NCI-H526 treated with DMSO at 0.1 percent for 48 hours (cell line): ENCODE measurements around the gene C1QTNF1.

Experiments
- DNase-seq: peaks from one replicate; lab custom pipeline; 2025; lab: John Stamatoyannopoulos, UW

C1QTNF1 gene

DNA sequence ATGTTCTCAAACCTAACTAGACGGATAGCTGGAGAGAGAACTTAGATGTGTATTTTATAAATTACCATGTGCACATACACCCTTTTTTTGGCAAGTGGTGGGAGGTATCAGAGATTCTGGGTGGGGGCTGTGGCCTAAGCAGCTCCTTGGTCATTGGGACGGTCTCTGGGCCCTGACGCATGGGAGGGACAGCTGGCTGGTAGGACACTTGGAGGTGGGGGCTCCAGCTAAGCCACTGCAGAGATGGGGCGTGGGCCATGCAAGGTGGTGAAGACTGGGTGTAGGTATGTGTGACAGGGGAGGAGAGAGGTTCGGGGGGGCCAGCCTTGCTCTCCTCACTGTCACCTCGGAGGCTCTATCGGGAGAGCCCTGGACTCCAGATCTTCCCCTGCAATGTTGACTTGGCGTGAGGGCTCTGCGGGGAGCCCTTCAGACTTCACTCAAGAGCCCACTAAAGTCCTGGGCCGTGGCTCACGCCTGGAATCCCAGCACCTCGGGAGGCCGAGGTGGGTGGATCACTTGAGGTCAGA is 17.1 kb downstream of the C1QTNF1 start:
- no peak for DNase-seq

DNA sequence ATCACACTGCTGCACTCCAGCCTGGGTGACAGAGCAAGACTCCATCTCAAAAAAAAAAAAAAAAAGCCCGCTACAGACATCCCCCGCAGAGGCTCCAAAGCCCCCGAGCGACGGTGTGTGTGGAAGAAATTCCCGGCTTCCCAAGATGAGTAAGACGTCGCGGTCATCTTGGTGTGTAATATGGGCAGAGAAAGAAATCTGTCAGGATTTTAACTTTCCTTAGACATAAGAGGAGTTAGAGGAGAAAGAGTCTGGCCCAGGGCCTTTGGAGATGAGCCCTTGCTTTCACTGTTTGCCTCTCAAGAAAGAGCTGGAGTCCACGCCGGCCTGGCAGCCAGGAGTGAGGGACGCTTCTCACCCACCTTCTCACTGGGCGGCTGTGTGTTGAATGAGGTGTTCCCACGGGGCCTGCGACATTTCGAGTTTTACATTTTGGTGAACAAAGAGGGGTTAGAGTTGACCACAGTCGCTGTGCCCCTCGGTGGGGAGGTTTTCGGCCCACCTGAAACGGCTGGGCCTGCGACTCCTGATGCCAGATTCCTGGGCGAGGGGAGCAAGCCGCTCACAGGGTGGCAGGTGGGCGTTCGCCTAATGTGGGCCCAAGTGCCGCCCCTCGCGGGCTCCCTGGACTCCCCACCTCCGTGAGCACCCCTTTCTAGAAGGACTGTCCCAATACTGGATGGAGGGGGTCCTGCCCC is 17.9 kb downstream of the C1QTNF1 start:
- no peak for DNase-seq

DNA sequence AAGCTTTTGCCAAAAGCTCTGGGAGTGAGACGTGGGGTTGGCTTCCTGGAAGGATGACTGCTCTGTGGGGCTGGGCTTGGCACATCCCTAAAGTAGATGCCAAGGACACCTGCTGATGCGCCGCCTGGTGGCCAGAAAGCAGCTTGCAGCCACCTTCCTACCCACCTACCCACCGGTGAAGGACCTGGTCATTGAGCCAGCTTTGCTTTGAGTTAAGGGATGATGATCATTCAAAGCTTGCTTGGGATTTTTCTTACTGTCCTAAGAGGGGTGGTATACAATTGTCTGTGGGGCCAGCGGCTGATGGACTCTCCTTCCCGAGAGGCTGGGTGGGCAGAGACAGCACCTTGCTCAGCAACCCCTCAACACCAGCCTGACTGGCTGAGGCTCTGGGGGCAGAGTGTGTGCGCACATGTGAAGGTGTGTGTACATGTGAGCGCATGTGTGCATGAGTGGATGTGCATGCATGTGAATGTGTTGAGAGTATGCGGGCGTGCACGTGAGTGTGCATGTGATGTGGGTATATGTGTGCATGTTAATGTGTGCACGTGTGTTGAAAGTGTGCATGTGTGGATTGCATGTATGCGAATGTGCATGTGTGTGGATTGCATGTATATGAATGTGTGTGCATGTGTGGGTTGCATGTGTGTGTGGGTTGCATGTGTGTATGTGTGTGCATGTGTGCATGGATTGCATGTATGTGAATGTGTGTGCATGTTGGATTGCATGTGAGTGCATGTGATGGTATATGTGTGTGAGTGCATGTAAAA is 18.6 kb downstream of the C1QTNF1 start:
- no peak for DNase-seq

DNA sequence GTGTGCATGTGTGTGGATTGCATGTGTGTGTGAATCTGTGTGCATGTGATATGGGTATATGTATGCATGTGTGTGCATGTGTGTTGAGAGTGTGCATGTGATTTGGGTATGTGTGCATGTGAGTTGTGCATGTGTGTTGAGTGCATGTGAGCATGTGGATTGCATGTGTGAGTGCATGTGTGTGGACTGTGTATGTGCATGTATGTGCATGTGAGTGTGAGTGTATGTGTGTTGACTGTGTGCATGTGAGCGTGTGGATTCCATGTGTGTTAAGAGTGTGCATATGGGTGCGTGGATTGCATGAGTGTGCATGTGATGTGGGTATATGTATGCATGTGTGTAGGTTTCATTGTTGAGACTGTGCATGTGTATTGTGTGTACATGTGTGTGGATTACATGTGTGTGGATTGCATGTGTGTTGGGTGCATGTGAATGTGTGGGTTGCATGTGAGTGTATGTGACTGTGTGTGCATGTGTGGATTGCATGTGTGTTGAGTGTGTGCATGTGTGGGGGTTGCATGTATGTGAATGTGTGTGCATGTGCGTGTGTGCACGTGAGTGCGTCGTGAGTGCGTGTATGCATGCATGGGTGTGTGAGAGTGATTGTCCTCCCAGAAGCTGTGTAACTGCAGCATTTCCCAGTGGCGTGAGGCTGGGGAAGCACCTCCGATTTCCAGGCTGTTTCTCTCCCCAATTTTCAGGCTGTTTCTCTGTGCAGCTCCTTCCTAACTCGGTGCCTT is 19.4 kb downstream of the C1QTNF1 start:
- no peak for DNase-seq

DNA sequence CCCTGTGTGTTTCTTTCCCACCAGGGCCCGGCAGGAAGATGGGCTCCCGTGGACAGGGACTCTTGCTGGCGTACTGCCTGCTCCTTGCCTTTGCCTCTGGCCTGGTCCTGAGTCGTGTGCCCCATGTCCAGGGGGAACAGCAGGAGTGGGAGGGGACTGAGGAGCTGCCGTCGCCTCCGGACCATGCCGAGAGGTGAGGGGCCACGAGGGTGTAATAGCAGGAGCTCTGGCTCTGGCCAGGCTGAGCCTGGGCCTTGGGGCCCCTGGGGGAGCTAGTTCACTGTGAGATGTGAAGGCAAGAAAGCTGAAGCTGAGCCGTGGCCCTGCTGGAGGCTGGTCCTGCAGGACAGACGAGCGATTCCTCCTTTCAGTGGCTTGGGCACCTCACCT is 20.0 kb downstream of the C1QTNF1 start:
- DNase-seq, result no peak

DNA sequence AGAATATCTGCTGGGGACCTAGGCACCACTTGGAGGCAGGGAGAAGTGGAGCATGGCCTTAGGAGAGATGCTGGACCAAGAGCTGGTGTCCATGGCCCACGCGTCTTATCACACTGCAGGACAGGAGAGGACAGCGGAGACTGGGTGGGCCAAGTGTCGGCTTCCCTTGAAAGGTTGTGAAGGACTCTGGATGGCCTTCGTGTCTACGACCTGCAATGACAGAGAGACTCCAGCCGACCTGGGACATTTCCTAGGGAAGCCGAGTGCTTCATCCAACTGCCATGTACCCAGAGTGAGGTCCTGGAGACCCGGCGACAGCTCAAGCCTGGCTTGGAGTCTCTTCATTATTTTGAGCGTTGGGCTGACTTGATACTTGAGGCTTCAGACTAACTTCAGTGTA is 20.5 kb downstream of the C1QTNF1 start:
- DNase-seq, result no peak

DNA sequence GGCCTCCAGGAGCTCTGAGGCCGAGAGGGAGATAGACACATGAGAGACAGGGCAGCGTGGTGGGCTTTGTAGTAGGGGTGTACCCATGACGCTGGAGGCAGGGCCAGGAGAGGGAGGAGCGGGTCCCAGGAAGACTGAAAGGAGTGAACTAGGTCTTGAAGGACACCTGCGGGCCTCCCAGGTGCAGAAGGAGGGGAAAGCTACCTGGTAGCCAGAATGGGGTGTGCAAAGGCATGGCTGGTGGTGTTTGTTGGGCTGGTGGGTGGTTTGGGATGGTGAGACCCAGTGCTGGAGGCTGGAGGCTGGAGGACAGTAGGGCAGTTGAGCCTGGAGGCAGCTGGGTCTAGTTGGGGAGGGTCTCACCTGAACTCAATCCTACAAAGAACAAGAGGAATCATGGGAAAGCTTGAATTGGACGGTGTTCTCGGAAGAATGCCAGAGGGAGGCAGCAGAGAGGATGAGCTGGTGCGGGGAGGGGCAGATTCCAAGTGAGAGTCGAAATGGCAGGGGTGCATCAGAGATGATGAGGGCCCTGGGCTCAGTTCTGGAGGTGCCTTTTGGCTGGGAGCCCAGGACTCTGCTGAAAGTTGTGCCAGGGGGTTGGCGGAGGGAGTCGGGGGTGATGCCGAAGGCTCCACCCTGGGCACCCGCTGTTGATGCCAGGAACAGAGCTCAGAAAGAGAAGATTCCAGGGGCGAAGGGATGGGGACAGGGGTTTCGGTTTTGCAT is 21.2 kb downstream of the C1QTNF1 start:
- no peak for DNase-seq

DNA sequence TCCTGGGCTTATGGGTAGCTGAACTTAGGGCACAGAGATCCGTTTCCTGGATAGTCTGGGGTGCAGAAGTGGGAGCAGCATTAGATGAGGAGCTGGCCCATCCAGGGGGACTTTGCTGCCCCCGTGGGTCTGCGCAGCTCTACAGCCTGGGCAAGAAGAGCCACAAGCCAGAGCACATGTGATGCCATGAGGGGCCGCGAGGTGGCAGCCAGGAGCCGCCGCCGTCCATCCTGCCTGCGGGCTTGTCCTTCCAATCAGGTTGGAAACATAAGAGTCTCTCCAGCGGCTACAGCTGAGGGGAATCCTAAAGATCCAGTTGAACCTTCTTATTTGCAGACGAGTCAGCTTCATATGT is 21.9 kb downstream of the C1QTNF1 start:
- peak; percentile 55 for DNase-seq

DNA sequence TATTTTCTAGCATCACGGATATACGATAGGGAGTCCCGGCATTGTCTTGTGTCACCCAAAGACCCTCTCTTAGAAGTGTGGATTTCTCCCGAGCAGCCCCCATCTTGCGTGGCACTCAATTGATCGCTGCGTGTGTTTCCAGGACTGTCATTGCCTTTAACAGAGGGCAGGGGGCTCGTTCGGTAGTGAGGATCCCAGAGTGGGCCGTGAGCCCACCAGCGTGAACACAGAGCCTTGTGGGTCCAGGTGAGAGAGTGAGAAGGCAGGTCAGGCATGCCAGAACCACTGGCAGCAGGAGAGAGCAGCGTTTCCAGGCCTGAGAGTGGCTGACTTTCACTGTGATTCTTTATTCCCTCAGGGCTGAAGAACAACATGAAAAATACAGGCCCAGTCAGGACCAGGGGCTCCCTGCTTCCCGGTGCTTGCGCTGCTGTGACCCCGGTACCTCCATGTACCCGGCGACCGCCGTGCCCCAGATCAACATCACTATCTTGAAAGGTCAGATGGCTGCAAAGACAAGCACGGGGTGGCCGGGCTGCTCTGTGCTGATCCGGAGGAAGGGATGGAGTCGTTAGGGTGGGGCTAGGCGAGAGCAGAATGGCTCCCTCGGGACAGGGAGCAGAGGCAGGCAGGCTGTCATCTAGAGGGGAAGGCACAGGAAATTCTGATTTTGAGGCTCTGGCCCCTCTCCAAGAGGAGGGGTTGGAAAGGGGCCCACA is 22.4 kb downstream of the C1QTNF1 start:
- DNase-seq, result peak; percentile 23

DNA sequence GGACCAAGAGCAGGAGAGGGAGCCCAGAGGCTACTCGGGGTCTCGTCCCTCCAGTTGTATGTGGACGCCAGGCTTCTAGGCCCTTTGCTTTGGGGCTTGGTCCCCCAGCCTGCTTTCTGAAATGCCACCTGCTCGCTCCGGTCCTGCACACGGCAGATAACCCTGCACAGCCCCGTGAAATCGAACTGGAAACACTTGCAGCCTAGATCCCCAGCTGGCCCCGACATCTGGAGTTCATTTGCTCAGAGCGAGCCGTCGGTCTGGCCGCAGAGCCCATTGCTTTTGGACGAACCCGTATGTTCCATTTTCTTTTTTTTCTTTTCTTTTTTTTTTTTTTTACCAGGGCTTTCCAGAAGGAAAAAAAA is 22.9 kb downstream of the C1QTNF1 start:
- no peak for DNase-seq

DNA sequence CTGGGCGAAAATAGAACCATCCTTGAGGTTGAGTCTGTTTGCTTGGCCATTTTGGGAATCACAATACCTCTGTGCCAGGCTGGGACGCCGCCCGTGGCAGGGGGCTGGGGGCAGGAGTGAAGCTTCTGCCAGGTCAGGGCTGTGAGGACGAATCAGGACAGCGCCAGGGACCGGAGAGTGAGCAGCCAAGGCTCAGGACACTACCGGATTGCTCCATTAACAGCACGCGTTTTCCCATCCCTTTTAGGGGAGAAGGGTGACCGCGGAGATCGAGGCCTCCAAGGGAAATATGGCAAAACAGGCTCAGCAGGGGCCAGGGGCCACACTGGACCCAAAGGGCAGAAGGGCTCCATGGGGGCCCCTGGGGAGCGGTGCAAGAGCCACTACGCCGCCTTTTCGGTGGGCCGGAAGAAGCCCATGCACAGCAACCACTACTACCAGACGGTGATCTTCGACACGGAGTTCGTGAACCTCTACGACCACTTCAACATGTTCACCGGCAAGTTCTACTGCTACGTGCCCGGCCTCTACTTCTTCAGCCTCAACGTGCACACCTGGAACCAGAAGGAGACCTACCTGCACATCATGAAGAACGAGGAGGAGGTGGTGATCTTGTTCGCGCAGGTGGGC is 23.4 kb downstream of the C1QTNF1 start:
- no peak for DNase-seq

DNA sequence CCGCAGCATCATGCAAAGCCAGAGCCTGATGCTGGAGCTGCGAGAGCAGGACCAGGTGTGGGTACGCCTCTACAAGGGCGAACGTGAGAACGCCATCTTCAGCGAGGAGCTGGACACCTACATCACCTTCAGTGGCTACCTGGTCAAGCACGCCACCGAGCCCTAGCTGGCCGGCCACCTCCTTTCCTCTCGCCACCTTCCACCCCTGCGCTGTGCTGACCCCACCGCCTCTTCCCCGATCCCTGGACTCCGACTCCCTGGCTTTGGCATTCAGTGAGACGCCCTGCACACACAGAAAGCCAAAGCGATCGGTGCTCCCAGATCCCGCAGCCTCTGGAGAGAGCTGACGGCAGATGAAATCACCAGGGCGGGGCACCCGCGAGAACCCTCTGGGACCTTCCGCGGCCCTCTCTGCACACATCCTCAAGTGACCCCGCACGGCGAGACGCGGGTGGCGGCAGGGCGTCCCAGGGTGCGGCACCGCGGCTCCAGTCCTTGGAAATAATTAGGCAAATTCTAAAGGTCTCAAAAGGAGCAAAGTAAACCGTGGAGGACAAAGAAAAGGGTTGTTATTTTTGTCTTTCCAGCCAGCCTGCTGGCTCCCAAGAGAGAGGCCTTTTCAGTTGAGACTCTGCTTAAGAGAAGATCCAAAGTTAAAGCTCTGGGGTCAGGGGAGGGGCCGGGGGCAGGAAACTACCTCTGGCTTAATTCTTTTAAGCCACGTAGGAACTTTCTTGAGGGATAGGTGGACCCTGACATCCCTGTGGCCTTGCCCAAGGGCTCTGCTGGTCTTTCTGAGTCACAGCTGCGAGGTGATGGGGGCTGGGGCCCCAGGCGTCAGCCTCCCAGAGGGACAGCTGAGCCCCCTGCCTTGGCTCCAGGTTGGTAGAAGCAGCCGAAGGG is 24.2 kb downstream of the C1QTNF1 start:
- DNase-seq, result no peak

DNA sequence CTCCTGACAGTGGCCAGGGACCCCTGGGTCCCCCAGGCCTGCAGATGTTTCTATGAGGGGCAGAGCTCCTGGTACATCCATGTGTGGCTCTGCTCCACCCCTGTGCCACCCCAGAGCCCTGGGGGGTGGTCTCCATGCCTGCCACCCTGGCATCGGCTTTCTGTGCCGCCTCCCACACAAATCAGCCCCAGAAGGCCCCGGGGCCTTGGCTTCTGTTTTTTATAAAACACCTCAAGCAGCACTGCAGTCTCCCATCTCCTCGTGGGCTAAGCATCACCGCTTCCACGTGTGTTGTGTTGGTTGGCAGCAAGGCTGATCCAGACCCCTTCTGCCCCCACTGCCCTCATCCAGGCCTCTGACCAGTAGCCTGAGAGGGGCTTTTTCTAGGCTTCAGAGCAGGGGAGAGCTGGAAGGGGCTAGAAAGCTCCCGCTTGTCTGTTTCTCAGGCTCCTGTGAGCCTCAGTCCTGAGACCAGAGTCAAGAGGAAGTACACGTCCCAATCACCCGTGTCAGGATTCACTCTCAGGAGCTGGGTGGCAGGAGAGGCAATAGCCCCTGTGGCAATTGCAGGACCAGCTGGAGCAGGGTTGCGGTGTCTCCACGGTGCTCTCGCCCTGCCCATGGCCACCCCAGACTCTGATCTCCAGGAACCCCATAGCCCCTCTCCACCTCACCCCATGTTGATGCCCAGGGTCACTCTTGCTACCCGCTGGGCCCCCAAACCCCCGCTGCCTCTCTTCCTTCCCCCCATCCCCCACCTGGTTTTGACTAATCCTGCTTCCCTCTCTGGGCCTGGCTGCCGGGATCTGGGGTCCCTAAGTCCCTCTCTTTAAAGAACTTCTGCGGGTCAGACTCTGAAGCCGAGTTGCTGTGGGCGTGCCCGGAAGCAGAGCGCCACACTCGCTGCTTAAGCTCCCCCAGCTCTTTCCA is 25.1 kb downstream of the C1QTNF1 start:
- DNase-seq, result no peak

DNA sequence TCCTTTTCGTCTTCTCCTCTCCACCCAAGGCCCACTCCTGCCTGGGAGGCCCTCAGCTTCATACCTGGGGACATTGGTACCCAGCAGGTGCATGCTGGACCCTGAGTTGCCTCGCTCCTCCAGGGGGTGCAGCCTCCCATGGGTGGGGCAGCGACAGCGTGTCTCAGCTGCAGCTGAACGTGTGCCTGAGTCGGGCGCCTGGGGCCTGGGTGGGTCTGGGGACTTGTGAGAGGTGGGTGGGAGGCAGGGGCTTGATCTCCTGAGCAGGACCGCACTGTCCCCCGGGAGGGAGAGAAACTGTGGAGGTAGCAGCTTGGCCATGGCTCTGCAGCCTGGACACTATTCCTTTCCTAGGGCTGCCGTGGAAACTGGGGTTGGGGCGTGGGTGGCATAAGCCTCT is 25.9 kb downstream of the C1QTNF1 start:
- no peak for DNase-seq

DNA sequence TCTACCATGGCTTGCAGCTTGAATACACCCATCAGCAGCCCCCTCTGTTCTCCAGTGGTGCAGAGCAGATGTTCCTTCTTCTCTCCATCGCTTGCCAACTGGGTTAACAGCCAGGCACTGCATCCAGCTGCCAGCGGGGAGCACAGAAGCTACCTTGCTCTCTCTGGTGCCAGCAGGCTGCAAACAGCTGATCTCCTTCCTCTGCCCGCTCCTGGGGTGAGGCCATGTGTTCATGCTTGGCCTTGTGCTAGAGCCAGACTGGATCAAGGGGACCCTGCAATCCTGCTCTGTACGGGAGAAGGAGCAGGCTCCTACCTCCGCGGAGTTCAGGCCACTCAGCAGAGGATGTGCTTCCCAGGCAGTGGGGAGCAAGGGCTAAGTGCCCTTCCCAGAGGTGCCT is 26.6 kb downstream of the C1QTNF1 start:
- no peak for DNase-seq

DNA sequence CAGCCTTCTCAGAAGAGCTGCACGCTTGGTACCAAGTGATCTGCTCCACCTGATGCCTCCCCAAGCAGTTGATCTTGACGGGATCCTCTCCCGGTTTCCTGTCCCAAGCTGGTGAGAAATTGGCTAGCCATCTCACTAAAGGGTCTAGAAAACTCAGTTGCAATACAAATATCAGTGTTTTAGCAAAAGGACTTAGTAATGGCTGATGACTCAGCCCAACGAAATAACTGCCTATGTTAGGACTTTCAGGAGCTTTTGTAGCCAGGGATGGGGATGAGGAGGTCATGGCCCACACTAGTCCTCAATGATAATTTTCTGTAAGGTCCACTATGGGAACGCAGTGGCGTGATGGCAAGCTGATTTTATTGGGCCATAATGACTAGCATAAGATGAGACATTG is 27.3 kb downstream of the C1QTNF1 start:
- no peak for DNase-seq

DNA sequence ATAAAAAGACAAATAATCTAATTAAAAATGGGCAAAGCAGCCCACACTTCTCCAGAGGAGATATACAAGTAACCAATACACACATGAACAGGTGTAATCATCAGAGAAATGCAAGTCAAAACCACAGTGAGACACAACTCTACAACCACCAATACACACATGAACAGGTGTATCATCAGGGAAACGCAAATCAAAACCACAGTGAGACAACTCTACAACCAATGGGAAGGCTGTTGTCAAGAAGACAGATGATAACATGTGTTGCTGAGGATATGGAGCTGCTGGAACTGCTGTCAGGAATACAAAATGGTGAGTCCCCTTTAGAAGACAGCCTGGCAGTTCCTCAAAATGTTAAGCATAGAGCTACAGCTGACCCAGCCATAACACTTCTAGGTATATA is 28.2 kb downstream of the C1QTNF1 start:
- no peak for DNase-seq

DNA sequence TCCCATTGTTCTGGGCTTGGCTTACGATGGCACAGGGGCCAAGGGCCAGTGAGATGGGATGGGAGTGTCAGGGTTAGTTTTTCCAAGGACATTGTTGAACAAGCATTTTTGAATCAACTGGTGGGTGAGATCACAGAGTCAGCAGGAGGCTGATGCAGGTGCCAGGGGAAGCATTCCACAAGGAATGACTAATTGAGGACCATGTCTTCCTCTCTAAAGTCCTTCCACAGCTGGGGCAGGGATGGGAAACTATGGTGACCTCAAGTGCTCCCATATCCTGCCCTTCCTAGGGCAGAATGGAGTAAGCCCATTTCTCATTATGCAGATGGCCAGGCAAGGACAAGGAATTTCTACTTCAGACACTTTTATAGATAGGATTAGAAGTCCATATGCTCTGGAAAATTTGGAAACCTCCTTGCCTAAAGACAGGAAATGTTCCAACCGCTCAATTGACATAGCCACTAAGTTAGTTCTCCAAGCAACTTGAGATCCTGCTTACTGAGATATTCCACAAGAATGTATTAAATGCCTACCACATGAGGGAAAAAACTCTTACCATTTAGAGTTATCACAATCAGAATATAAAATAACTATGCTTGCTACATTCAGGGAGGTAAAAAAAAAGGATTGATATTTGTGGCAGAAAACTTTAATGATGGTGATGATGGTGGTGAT is 29.4 kb downstream of the C1QTNF1 start:
- DNase-seq, result no peak
